GM12864 (cell line): Measurements from ENCODE around the gene MCU.
"Not testable (repeated sequence)": the region's sequence is repeated elsewhere in the genome, so short reads cannot be mapped to it uniquely, and the experiment has no call there.

Experiments
- DNase-seq: peaks from one replicate; pipeline ENCODE4 v3.0.0-alpha.2; 2011; ENCODE audit warnings: low read depth
- H3K4me3 ChIP-seq: 2 replicates; pipeline ENCODE4 v1.5.1; 2011; ENCODE audit warnings: mild to moderate bottlenecking, low read depth, low read length, control low read depth
- CTCF ChIP-seq: IDR thresholded peaks from 2 replicates; pipeline ENCODE4 v1.5.1; 2011; ENCODE audit warnings: low read depth, mild to moderate bottlenecking, moderate library complexity, low read length, control low read depth, inconsistent platforms; ENCODE audit errors: missing control alignments

Gene MCU

GRCh38 chr10:72667207-72667864 is 24.6 kb upstream of the MCU start:
- H3K4me3 ChIP-seq = no peak overlapping the region
- no peak for TF ChIP-seq CTCF
- no peak for DNase-seq

GRCh38 chr10:72673280-72673679 is 18.7 kb upstream of the MCU start:
- no peak overlapping the region for H3K4me3 ChIP-seq
- DNase-seq = no peak
- no peak for TF ChIP-seq CTCF

- DNase-seq, H3K4me3 ChIP-seq: not testable (repeated sequence)
These were observed 17.8 kb upstream of the MCU start for GRCh38 chr10:72674174-72674573.

- TF ChIP-seq CTCF = no peak
- no peak overlapping the region for H3K4me3 ChIP-seq
- no peak for DNase-seq
These were observed 12.1 kb upstream of the MCU start for GRCh38 chr10:72679838-72680241.

- TF ChIP-seq CTCF = no peak
- no peak overlapping the region for H3K4me3 ChIP-seq
- DNase-seq = no peak
These were observed 9.3 kb upstream of the MCU start for GRCh38 chr10:72682638-72683037.

- H3K4me3 ChIP-seq = no peak overlapping the region
- DNase-seq = no peak
- no peak for TF ChIP-seq CTCF
These were observed 6.5 kb upstream of the MCU start for GRCh38 chr10:72685264-72685921.

GRCh38 chr10:72686430-72686829 is 5.5 kb upstream of the MCU start:
- not testable (repeated sequence) for H3K4me3 ChIP-seq, DNase-seq

- DNase-seq = no peak
- no peak overlapping the region for H3K4me3 ChIP-seq
- TF ChIP-seq CTCF = no peak
These were observed 4.9 kb upstream of the MCU start for GRCh38 chr10:72687035-72687434.
